HG03097 (cell line): ENCODE results near the gene RHBG.

ENCODE experiments used
- ATAC-seq: cut with Tn5 transposase; IDR thresholded peaks from one replicate; pipeline ENCODE4 v1.9.1; 2021; ENCODE audit not compliant: unreplicated experiment, low FRiP score

The RHBG gene

DNA sequence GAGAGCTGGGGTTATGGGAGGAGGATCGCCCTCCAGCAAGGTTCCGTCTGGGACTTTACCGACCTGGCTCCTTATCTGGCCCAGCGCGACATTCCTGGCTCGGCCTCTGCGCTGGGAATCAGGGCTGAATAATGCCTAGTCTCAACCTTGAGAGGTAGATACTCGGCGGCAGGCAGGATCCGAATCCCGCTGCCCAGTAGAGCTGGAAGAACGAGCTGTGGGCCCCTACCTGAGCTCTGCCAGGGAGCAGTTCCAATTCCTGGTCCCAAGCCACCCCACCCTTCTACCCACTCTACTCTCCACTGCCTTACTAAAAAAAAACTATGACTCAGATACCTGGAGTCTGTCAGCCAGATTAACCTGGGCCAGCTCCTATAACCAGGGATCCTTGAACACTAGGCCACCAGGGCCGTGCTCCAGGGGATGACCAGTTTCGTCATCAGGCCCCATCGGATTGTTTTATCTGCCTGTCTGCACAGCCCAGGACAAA, 53.6 kb downstream of the RHBG start:
- ATAC-seq: no peak

DNA sequence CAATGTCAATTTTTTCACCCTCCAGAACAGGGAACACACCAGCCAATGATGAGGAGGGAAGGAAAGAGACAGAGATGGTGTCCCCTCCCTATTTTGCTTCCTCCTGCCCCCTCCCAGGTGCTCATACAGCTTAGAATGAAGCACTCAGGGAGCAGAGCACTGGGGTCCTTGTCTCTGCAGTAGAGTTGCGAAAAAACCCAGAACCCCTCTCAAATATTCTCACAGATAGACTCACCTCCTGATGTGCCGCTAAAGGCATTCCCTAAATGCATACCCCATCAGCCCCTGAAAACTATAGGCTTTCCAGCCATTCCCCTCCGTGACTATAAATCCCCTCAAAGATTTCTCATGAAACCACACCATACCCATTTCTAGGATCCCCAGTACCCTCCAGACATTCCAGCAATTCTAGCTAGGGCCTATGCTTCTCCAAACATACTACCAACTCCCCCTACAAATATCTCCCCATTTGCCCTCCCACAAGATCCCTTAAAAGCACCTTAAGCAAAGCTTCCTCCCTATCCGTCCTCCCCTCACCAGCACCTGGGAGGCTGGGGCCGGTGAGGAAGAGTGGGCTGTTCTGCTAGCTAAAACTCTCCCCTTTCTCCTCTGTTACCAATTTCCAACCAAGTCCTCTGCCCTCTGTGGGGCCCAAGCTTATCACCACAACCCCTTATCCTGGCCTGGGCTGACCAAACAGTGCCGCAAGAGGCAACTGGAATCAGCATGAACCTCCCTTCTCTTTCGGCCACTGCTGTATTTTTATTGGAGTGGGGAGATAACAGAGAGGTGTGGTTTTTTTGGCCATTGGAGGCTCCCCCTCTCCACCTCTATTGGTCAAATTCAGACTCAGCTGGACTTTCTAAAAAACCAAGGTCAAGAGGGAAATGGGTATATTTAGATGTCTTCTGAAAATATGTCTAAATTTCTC, 54.7 kb downstream of the RHBG start:
- ATAC-seq: no peak

GRCh38 chr1:156424806-156425432, 55.9 kb downstream of the RHBG start:
- ATAC-seq: no peak

GRCh38 chr1:156425943-156426342, 56.9 kb downstream of the RHBG start:
- no peak for ATAC-seq

GRCh38 chr1:156427957-156428356, 58.9 kb downstream of the RHBG start:
- no peak for ATAC-seq

- ATAC-seq: no peak
Measured at GRCh38 chr1:156428746-156429288, 59.8 kb downstream of the RHBG start.

- ATAC-seq: no peak
Measured at GRCh38 chr1:156429313-156430060, 60.5 kb downstream of the RHBG start.

- no peak for ATAC-seq
Measured at GRCh38 chr1:156430303-156430702, 61.3 kb downstream of the RHBG start.

DNA sequence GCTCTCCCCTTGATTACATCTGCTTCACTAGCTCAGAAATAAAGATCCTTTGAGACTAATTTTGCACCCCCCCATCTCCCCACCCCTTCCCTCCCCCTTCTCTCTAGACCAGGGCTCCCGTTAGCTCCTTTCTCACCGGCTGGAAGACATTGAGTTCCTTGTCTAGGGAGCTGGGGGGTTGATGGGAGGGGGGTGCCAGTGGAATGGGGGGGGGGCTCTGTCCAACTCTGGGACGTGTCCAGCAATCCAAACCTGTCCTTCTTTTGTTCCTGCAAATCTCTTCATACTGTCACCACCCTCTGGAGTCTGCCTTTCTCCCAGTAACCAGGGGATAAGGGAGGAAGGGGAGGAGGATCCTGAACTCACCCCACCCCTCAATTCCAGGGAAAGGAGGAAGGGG, 61.9 kb downstream of the RHBG start:
- ATAC-seq: no peak

DNA sequence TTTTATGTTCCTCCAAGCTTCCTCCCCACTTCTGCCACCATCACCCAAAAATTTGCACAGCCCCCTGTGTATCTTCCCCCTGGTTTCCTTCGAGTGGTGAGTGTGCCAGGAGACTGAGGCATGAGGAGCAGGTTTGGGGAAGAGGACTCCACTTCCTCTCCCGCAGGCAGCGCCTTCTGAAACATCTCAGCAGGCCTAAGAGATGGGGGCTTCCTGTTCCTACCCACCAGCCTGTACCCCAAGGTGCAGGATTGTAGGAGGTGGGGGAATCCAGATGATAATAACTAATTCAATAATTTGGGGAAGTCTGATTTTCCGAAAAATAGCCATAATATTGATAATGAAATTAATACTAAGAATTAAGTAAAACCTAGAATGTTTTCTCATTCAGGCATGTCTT, 62.4 kb downstream of the RHBG start:
- ATAC-seq: no peak

GRCh38 chr1:156431769-156432668, 63.0 kb downstream of the RHBG start:
- ATAC-seq: no peak

- ATAC-seq: no peak
Measured at GRCh38 chr1:156432669-156433018, 63.6 kb downstream of the RHBG start.

GRCh38 chr1:156433032-156433431, 64.0 kb downstream of the RHBG start:
- ATAC-seq: no peak

DNA sequence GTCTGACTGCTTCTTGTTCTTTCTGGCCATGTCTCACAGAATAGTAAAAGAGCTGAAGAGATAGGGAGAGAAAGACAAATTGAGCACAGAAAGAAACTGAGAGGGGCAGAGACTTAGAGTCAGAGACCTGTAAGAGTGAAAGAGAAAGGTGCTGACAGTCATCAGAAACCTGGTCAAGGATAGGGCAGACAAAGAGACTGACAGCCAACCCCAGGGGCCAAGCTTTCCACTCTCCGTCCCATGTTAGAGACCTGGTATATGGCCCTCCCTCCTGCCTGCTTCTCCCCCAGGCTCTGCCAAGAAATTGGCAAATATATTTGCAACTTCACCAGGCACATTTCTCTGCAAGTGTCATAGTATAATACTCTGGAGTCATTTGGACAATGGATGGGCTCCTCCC, 64.6 kb downstream of the RHBG start:
- ATAC-seq: no peak
